ENCODE results near the gene C2CD2.

DNA sequence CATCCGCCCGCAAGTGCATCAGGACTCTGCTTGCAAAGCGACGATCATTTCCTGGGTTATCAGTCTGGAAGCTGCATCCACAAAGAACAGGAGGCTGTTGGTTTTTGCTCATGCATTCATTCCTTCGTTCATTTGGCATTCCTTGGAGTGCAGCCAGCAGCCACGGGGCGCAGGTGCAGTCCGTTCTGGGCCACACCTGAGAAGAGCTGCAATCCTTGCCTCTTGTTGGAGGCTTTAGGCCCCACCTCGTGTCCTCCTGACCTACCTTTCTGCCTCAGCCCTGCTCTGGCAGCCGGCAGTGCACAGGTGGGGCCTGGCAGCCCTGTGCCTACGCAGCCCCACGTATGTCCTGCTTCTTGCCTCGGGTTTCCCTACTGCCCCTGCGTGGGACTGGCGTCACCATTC is 19.6 kb upstream of the C2CD2 start:
- TF ChIP-seq, protein P1, sequence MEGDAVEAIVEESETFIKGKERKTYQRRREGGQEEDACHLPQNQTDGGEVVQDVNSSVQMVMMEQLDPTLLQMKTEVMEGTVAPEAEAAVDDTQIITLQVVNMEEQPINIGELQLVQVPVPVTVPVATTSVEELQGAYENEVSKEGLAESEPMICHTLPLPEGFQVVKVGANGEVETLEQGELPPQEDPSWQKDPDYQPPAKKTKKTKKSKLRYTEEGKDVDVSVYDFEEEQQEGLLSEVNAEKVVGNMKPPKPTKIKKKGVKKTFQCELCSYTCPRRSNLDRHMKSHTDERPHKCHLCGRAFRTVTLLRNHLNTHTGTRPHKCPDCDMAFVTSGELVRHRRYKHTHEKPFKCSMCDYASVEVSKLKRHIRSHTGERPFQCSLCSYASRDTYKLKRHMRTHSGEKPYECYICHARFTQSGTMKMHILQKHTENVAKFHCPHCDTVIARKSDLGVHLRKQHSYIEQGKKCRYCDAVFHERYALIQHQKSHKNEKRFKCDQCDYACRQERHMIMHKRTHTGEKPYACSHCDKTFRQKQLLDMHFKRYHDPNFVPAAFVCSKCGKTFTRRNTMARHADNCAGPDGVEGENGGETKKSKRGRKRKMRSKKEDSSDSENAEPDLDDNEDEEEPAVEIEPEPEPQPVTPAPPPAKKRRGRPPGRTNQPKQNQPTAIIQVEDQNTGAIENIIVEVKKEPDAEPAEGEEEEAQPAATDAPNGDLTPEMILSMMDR (IDR thresholded peaks at IDR 0.05) = no peak
- TF ChIP-seq EZH2 (IDR thresholded peaks at IDR 0.05; ENCODE audit: borderline replicate concordance, insufficient read depth, low read depth, low read length, poor library complexity, severe bottlenecking) = no peak
